Measurements from ENCODE around the gene SAMD4A.
A peak's percentile ranks its signal among the peaks of the same experiment; 100 is the strongest.

The SAMD4A gene

GRCh38 chr14:54763761-54764160, 196.8 kb downstream of the SAMD4A start:
- no peak for DNase-seq (ENCODE audit: low read depth)

DNA sequence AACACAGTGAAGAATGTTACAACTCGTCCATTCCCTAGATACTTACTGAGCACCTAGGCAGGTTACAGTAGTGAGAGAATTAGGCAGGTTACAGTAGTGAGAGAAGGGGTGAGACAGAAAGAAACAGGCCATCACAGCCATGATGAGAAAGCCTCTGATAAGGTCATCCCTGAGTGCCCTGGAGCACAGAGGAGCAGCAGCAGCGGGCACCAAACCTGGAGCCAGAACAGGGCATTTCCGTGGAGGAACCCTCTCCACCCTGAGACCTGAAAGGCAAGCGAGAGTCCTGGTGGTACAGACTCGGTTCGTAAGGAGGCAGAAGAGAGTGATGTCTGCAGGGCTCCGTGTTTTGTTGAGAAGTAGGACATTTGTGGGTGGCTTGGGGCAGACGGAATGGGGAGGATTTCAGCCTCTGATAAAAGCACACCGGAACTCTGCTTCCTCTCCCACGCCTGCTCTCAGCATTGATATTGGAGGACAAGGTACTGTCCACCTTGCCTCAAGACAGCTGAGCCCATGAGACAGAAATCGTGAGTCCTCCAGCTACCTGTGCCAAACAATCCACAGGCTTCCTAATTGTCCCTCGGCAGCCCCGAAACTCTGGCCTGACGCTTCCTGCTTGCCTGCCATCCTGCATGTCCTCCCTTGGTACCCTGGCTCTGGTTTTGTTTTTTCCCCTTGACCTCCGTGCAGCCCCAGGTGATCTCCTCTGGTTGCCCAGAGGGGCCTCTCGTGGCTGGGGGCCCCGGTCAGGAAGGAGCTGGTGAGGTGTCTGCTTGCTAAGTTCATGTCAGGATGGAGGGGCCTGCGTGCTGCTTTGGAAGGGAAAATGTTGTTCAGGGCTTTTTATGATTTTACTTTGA, 199.6 kb downstream of the SAMD4A start:
- DNase-seq (ENCODE audit: low read depth): no peak

DNA sequence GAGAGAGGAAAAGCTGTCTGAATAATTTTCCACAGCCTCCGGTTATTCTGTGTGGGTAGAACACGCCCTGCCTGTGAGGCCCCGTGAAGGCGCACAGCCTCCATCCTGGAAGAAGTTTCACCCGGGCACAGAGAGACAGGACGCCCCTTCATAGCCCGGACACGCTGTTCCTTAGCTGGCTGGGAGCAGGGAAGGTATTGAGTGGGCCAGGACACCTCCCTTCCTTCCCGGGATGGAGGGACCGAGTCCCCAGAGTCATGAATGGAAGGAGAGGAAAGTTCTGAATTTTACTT, 200.2 kb downstream of the SAMD4A start:
- DNase-seq (ENCODE audit: low read depth): no peak

GRCh38 chr14:54767450-54767849, 200.5 kb downstream of the SAMD4A start:
- DNase-seq (ENCODE audit: low read depth): no peak

- DNase-seq (ENCODE audit: low read depth): no peak
Measured at GRCh38 chr14:54768501-54769129, 201.7 kb downstream of the SAMD4A start.

DNA sequence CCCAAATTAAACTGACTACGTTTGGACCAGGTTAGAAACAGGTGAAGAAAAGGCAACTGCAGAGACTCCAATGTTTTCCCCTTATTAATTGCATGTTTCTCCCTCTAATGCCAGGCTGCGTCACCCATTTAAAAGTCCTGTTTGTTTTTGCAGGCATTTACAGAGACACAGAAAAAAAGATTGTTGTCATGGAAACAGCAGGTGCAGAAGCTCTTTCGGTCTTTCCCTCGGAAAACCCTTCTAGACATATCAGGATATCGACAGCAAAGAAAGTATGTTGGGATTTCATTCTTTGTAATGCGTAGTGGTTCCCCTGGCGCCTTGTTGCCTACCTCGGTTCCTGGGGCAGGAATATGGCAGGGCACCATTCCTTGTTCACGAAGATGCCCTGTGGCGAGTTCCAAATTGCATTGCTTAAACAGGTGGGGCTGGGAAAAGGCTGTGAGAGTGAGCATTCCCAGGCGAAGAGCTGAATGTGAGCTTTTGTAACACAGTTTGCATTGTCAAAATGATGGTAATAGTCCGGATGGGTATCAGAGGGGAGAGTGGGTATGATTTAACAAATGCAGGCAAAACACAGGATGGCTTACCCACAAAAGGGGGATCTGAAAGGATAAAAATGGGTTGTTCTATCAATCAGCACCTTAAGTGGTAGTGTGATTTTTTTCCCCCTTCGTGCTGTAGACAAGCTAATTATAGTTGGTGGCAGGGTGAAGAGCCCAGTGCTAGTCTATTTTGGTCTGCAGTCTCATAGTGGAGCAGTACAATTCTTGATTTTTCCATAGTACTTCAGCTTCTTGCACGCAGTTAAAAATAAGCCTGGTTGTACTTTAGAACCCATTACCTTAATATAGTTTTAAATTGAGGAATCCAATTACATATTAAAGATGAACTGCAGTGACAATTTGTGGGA, 203.3 kb downstream of the SAMD4A start:
- no peak for DNase-seq (ENCODE audit: low read depth)

DNA sequence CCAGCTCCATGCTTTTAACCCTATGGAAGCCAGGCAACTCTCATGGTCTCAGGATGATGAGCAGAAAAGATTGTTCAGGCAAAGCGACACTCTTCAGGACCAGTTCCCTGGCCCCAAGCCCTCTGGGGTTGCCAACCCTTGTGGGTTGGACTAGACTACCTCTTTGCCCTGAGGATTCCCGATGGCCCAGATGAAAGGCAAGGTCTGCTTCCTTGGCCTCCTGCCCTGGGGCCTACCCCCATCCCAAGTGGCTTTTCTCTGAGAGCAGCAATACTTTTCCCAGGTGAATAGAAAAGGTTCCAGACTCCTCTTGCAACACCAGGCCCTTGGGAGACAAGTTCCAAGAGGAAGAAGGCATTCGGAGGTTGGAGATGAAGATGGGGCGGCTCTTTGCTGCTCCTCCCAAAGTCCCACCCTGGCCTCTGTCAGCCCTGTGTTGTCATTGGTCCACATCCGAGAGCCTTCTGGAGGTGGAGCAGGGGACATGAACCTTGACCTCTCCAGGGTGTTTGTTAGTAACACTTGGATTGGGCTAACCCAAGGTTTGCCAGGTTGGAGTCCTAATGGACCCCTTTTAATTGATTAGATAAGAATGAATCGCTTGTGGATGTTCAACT, 204.6 kb downstream of the SAMD4A start:
- DNase-seq (ENCODE audit: low read depth): no peak

DNA sequence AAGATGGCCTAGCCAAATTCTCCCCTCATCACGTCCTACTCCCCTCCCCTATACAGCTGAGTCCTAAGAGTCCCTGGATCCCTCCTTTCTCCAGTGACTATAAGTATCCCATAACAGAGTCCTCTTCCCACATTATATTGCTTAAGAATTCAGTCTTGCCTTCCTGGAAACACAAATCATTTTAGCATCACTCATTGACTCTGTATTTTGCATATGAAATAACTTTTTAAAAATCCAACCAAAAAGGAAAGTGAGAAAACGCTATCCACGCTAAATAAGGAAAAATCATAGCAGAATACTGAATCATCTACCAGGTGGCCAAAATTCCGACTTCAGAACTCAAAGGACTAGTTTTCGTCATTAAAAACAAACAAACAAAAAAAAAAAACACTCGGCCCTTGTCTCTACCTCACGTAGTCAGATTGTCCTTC, 205.5 kb downstream of the SAMD4A start:
- DNase-seq (ENCODE audit: low read depth): no peak

DNA sequence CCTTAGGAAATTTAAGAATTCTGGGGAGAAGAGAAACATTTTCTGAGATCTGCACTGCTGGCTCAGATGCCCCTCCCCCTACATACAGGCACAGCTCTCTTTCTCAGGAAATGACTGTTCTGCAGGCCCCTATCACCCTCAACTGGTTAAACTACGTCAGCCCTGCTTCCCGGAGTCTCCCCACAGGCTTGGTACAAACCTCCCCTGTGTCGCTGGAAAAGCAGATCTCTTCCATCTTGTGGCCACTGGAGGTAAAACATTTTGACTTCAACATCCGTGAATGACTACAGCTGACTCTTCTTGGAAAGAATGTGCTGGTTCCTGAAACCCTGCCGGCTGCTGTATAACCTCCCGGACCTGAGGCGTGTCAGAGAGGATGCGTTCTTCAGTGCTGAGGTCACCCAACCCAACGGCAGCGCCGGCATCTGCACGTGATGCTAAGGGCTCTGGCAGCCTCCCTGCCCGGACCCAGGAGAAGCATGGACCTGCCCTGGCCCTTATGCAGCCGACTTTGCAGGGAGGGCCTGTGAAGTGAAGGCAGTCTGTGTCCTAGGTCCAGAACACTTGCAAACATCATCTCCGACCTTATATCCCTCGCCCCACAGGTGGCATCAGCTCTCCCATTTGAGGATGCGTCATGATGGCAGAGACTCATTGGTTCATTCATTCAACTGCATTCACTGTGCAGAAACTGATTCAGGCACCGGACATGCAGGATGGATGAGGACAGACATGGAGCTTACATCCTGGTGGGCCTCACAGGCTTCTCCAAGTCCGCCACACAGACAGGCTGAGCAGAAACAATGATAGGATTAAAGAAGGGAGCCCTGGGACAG, 206.5 kb downstream of the SAMD4A start:
- peak; percentile 72 for DNase-seq (ENCODE audit: low read depth)

- no peak for DNase-seq (ENCODE audit: low read depth)
Measured at GRCh38 chr14:54774824-54775223, 207.9 kb downstream of the SAMD4A start.

GRCh38 chr14:54775486-54776140, 208.7 kb downstream of the SAMD4A start:
- DNase-seq (ENCODE audit: low read depth): no peak

GRCh38 chr14:54776361-54777001, 209.6 kb downstream of the SAMD4A start:
- DNase-seq (ENCODE audit: low read depth): peak; percentile 61

DNA sequence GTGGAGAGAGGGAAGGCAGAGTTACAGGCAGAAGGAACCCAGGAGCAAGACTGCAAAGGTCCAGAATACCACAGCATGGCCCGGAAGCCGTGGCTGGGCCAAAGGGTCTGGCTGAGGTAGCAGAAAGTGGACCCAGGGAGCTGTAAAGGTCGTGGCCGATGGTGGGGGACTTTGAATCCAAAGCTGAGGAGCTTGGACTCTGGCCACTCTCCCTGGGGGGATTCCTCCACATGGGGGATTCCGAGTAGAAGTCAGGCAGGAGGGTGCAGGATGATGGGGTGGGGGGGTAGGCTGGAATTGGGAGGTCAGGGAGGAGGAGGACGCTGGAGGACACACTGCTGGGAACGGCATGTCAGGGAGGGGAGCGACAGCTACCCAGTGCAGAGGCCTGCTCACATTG, 210.5 kb downstream of the SAMD4A start:
- no peak for DNase-seq (ENCODE audit: low read depth)

DNA sequence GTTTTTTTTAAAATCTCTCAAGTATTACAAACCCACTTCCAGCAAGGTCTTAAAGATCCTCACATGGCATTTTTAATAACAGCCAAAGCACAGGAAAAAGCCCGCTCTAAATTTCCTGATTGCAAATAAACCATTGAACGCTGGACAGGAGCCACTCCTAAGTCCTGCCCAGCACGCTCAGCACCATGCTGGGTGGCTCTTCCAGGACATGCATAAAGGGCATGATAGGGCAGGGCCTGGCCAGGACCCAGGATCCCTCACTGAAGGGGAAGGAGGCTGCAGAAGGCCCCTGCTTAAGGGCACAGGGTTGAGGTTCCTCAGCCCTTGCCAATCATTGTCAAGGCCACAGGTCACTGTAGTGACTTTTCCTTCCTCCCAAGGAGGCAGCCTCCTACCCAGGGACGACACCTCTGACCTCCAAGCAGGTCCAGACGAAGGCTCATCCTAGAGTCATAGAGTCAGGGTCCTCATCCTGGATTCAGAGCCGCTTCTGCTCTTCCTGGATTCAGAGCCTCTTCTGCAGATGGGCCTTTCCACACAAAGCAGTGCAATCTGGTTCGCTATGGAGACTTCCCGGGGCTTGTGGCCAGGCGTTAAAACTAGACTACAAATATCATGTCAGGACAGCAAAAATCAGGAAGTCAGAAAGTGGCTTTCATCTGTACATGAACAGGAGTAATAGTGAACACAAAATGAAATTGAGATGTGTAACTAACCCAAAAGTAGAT, 211.9 kb downstream of the SAMD4A start:
- no peak for DNase-seq (ENCODE audit: low read depth)

DNA sequence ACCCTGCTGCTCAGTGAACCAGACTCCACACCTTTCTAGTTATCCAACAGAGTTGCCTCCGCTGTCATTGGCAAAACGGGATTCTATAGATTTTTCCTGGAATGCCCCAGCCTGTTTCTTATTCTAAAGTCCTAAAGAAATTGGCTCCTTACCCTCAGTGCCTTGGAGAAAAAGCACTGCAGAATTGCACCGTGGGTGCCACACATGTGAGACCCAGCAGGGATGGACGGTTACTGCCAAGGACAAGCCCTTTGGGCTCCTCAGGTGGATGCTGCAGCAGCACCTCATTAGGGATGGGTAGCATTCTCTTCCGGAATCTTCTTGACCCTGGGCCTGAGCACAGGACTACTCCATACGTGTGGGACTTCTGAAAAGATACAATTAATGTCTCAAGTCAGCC, 214.2 kb downstream of the SAMD4A start:
- DNase-seq (ENCODE audit: low read depth): no peak

DNA sequence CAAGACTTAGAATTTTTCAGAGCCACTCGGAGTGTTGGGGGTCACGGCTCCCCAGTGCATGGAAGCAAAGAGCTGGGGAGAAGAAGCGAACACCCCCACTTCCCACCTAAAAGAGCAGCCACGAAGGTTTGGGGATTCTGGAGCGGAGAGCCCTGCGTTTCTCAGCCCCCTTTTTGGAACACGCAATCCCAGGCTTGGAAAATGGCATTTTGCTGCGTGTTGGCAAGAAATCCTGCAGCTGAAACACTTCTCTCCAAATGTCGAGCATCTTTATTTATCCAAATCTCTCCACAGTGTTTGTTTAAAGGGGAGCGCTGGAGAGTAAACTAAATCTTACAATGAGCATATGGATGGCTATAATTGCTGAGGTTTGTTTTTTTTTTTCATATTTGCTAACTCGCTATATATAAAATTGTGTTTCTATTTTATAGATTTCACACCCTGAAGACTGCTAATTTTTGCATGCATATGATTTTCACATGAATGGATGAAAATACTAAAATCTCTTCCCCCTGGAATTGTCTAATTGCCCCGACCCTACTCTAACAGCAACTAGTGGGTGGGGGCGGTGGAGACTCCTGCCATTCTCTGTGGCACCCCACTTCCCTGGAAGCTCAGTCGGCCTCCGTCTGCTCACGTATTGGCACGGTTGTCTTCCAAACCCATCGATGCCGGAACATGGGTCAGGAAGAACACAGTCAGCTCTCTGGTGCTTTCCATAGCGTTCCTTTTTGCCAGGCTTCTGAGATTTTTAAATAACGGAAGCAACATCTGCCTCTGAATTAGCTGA, 215.2 kb downstream of the SAMD4A start:
- no peak for DNase-seq (ENCODE audit: low read depth)

- DNase-seq (ENCODE audit: low read depth): no peak
Measured at GRCh38 chr14:54782751-54783659, 216.1 kb downstream of the SAMD4A start.

GRCh38 chr14:54783660-54784015, 216.7 kb downstream of the SAMD4A start:
- no peak for DNase-seq (ENCODE audit: low read depth)

Measured in activated T-cell treated with anti-CD3 and anti-CD28 coated beads for 24 hours (primary cell).